Measurements from ENCODE around the gene SLC39A13. TPM values are rescaled to one million over a fixed set of nuclear protein-coding genes. Genes with fewer than 3 reads are reported as not detected.

The SLC39A13 gene
- total and polyA plus RNA-seq, 2 of the 13 experiments (the other 11 are each of a cell fraction or from before 2014, with no cell fraction given) = 15.3 to 30.5 TPM

- TF ChIP-seq ZNF101 (CRISPR knock-in tag; IDR thresholded peaks at IDR 0.05; ENCODE audit: borderline replicate concordance, low read depth) (no peak), NFRKB (IDR thresholded peaks at IDR 0.05) (no peak), STAG1 (CRISPR knock-in tag; IDR thresholded peaks at IDR 0.05) (peak; percentile 88), TFDP1 (CRISPR knock-in tag; IDR thresholded peaks at IDR 0.05; ENCODE audit: borderline replicate concordance) (no peak), ZNF264 (CRISPR knock-in tag; IDR thresholded peaks at IDR 0.05) (peak; percentile 46; the same call in 1 of the 2 replicates), PITX1 (CRISPR knock-in tag; IDR thresholded peaks at IDR 0.05) (no peak), ZNF567 (CRISPR knock-in tag; IDR thresholded peaks at IDR 0.05; ENCODE audit: borderline replicate concordance) (peak; percentile 98), TSC22D2 (CRISPR knock-in tag; IDR thresholded peaks at IDR 0.05; ENCODE audit: borderline replicate concordance) (no peak; the same call in 1 of the 2 replicates), FOXO1 (CRISPR knock-in tag; IDR thresholded peaks at IDR 0.05) (peak; percentile 64), ZNF879 (CRISPR knock-in tag; IDR thresholded peaks at IDR 0.05) (no peak), ZNF281 (CRISPR knock-in tag; IDR thresholded peaks at IDR 0.05; ENCODE audit: borderline replicate concordance) (0 out of 2 replicates have a peak, but pooled peaks have one; percentile 13), ZNF780A (CRISPR knock-in tag; IDR thresholded peaks at IDR 0.05) (no peak), MIER3 (CRISPR knock-in tag; IDR thresholded peaks at IDR 0.05; ENCODE audit: borderline replicate concordance) (no peak; the same call in 1 of the 2 replicates), NFE2L2 (IDR thresholded peaks at IDR 0.05; ENCODE audit: low read length) (no peak), NR3C1 (CRISPR knock-in tag; IDR thresholded peaks at IDR 0.05) (no peak), CHCHD3 (CRISPR knock-in tag; IDR thresholded peaks at IDR 0.05) (no peak), ZNF552 (CRISPR knock-in tag; IDR thresholded peaks at IDR 0.05; ENCODE audit: borderline replicate concordance) (peak; percentile 90), ZNF136 (CRISPR knock-in tag; IDR thresholded peaks at IDR 0.05; ENCODE audit: low read depth) (no peak), NFYC (CRISPR knock-in tag; IDR thresholded peaks at IDR 0.05) (no peak)
- TF ChIP-seq, protein P1, sequence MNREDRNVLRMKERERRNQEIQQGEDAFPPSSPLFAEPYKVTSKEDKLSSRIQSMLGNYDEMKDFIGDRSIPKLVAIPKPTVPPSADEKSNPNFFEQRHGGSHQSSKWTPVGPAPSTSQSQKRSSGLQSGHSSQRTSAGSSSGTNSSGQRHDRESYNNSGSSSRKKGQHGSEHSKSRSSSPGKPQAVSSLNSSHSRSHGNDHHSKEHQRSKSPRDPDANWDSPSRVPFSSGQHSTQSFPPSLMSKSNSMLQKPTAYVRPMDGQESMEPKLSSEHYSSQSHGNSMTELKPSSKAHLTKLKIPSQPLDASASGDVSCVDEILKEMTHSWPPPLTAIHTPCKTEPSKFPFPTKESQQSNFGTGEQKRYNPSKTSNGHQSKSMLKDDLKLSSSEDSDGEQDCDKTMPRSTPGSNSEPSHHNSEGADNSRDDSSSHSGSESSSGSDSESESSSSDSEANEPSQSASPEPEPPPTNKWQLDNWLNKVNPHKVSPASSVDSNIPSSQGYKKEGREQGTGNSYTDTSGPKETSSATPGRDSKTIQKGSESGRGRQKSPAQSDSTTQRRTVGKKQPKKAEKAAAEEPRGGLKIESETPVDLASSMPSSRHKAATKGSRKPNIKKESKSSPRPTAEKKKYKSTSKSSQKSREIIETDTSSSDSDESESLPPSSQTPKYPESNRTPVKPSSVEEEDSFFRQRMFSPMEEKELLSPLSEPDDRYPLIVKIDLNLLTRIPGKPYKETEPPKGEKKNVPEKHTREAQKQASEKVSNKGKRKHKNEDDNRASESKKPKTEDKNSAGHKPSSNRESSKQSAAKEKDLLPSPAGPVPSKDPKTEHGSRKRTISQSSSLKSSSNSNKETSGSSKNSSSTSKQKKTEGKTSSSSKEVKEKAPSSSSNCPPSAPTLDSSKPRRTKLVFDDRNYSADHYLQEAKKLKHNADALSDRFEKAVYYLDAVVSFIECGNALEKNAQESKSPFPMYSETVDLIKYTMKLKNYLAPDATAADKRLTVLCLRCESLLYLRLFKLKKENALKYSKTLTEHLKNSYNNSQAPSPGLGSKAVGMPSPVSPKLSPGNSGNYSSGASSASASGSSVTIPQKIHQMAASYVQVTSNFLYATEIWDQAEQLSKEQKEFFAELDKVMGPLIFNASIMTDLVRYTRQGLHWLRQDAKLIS (CRISPR knock-in tag; IDR thresholded peaks at IDR 0.05) = no peak
- TF ChIP-seq, protein P2, sequence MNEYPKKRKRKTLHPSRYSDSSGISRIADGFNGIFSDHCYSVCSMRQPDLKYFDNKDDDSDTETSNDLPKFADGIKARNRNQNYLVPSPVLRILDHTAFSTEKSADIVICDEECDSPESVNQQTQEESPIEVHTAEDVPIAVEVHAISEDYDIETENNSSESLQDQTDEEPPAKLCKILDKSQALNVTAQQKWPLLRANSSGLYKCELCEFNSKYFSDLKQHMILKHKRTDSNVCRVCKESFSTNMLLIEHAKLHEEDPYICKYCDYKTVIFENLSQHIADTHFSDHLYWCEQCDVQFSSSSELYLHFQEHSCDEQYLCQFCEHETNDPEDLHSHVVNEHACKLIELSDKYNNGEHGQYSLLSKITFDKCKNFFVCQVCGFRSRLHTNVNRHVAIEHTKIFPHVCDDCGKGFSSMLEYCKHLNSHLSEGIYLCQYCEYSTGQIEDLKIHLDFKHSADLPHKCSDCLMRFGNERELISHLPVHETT (CRISPR knock-in tag; conservative IDR thresholded peaks at IDR 0.05) = peak; percentile 100
Observed at GRCh38 chr11:47407746-47408590, at the start of gene SLC39A13 (continued).
